HG03378 (cell line): Measurements from ENCODE around the gene MFAP4.

Source experiments
- ATAC-seq: cut with Tn5 transposase; IDR thresholded peaks from one replicate; pipeline ENCODE4 v1.9.1; 2021; ENCODE audit warnings: mild to moderate bottlenecking, moderate library complexity; ENCODE audit not compliant: unreplicated experiment

Gene MFAP4

DNA sequence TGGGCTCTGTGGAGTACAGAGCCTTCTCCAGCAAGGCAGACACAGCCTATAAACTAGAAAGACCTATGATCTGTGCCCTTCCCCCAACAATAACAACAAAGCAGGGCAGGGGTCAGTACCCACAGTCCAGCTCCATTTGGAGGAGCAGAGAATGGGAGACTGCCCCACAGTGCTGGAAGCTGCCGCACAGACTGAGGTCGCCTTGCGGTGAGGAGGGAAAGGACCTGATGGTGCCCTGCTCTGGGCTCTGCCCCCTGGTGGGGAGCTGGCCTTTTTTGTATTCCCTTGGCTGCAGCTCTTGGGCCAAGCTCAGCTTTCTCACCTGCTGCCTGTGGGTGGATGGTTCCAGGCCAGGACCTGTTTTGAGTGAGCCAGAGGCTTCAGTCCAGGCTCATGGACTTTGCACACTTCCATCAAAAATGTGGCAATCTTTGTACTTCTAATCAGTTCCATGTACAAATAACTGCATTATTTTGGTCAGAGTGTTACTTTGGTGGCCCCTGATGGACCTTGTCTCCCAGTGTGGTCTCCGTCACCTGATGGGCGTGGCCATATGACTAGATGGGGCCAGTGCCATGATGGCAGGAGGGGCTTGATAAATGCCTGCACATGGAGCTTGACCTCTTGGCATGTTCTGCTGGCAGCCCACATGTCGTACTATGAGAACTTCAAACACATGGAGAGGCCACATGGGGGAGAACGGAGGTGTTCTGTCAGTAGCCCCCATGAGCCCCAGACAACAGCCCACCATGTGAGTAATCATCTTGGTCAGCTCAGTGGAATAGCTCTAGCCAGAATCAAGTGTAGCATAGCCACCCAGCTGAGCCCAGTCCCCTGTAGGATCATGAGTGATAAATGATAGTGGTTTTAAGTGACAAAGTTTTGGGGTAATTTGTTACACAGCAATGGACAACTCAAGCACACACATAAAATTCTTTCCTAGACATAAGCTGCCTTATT lies 48.7 kb downstream of the MFAP4 start:
- no peak for ATAC-seq

DNA sequence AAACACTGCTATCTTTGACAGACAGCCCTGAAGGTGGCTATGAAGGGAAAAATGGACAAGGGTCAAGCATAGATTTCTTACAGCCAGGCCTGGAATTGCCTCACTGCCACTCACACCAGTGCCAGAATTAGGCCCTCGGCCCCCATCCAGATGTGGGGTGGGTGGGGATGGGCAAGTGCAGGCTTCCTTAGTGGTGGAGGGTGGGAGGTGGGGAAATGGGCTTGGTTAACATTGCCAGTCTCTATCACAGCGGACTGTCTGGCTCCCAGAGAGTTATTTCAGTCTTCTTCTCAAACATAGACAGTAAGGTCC lies 49.3 kb downstream of the MFAP4 start:
- ATAC-seq, result no peak

DNA sequence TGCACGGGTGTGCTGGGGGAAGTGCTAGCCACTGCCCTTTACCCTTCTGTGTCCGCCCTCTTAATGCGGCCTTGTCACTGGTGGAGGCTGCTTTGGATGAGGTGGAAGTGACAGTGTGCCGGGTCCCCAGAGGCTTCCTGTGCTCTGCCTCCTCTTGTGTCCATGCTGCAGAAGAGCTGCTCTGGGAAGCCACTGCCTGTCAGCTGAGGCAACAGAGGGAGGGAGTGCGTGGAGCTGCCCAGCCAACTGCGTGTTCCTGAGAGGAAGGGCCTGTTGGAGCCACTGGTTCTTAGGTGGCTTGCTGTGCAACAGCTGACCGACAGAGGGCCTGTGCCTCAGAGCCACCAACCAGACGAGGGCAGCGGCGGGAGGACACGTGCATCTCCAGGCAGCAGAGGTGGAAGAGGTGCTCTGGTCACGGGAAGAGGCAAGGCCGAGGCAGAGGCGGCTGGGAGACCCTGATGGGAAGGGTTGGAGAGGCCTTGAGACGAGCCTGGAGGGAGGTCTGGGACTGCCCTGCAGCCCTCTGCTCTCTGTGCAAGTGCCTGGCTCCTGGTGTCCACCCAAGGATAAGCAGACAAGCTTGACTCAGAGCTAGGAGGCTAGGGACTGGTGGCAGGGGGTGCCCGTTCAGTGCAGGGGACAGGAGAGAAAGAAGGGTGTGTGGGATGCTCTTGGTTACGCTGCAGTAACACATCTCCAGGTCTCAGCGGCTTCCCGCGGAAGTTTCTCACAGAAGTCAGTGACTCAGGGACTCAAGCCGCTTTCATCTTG lies 49.9 kb downstream of the MFAP4 start:
- no peak for ATAC-seq

GRCh38 chr17:19335951-19336631 lies 50.9 kb downstream of the MFAP4 start:
- ATAC-seq, result no peak

DNA sequence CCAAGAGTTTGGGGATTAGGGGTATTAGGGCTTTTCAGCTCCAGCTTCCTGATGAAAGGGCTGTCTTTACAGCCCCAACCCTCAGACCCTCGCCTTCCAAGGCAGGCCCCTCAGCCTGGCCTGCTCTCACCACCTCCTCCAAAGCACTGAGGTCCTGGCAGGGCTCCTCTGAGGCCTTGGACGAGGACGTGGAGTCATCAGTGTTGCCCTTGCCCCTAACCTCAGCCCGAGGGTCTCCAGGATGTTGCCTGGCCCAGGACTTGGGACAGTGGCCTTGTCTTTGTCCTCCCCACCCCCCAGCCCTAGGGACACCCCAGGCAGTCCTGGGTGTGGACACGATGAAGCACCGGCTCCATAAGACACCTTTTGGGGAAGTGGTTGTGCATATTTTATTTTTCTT lies 52.7 kb downstream of the MFAP4 start:
- no peak for ATAC-seq

DNA sequence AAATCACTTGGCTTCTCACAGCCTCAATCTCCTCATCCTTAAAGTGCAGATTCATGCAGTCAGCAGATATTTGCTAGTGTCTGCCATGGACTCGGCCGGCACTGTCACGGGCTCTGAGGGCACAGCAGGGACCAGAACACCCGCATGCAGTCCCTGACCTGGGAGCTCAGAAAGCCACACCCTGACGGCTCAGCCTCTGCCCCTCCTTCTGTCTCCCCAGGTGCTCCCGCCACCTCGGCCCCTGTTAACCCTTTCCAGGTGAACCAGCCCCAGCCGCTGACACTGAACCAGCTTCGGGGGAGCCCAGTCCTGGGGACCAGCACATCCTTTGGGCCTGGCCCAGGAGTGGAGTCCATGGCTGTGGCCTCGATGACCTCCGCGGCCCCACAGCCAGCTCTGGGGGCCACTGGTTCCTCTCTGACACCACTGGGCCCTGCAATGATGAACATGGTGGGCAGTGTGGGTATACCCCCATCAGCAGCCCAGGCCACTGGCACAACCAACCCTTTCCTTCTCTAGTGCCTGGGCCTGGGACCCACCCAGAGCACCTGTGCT lies 53.2 kb downstream of the MFAP4 start:
- ATAC-seq, result no peak
